MM.1S (cell line): ENCODE measurements around the gene LRMDA.

Source experiments
- DNase-seq: peaks from one replicate; pipeline ENCODE4 v3.0.0-alpha.2; 2015
- H2AFZ ChIP-seq: fragments of 300-600 bp; sonication (generic); 2 replicates; pipeline ENCODE4 v1.6.0; 2016; ENCODE audit warnings: antibody characterized with exemption, low read length
- H3F3A ChIP-seq: fragments of 300-600 bp; sonication (generic); 2 replicates; pipeline ENCODE4 v1.6.1; 2016; ENCODE audit warnings: mild to moderate bottlenecking, antibody characterized with exemption, low read length, moderate library complexity, mixed read lengths; ENCODE audit not compliant: insufficient read depth
- H3K27ac ChIP-seq: fragments of 300-600 bp; sonication (generic); 2 replicates; pipeline ENCODE4 v1.5.1; 2016; ENCODE audit warnings: mild to moderate bottlenecking, low read length
- H3K27me3 ChIP-seq: fragments of 300-600 bp; sonication (generic); replicated peaks from 2 replicates; pipeline ENCODE4 v1.6.0; 2016; ENCODE audit warnings: low read length; ENCODE audit not compliant: insufficient read depth
- H3K36me3 ChIP-seq: fragments of 300-600 bp; sonication (generic); replicated peaks from 2 replicates; pipeline ENCODE4 v1.6.1; 2016; ENCODE audit warnings: mild to moderate bottlenecking, low read length, mixed read lengths; ENCODE audit not compliant: insufficient read depth
- H3K4me1 ChIP-seq: fragments of 300-600 bp; sonication (generic); 2 replicates; pipeline ENCODE4 v1.6.1; 2016; ENCODE audit warnings: low read length, mixed read lengths
- H3K4me2 ChIP-seq: fragments of 300-600 bp; sonication (generic); 2 replicates; pipeline ENCODE4 v1.6.0; 2016; ENCODE audit warnings: low read depth, low read length
- H3K4me3 ChIP-seq: fragments of 300-600 bp; sonication (generic); 2 replicates; pipeline ENCODE4 v1.5.1; 2016; ENCODE audit warnings: low read length, mixed read lengths
- H3K79me2 ChIP-seq: fragments of 300-600 bp; sonication (generic); 2 replicates; pipeline ENCODE4 v1.6.1; 2016; ENCODE audit warnings: mixed run types, low read length, mixed read lengths
- H3K9ac ChIP-seq: fragments of 300-600 bp; sonication (generic); 2 replicates; pipeline ENCODE4 v1.6.1; 2016; ENCODE audit warnings: low read length, mixed read lengths
- H3K9me2 ChIP-seq: fragments of 300-600 bp; sonication (generic); replicated peaks from 2 replicates; pipeline ENCODE4 v1.6.1; 2016; ENCODE audit warnings: mild to moderate bottlenecking, low read length, mixed read lengths; ENCODE audit not compliant: insufficient read depth
- H3K9me3 ChIP-seq: fragments of 300-600 bp; sonication (generic); replicated peaks from 2 replicates; pipeline ENCODE4 v1.6.1; 2016; ENCODE audit warnings: mild to moderate bottlenecking, low read length, mixed read lengths; ENCODE audit not compliant: insufficient read depth
- H4K20me1 ChIP-seq: fragments of 300-600 bp; sonication (generic); 2 replicates; pipeline ENCODE4 v1.6.1; 2016; ENCODE audit warnings: mild to moderate bottlenecking, low read length, moderate library complexity, mixed read lengths; ENCODE audit not compliant: insufficient read depth
- EZH2 ChIP-seq: fragments of 300-600 bp; sonication (generic); optimal IDR thresholded peaks from 2 replicates; pipeline ENCODE3; 2017; ENCODE audit warnings: low read depth, mild to moderate bottlenecking, antibody characterized with exemption, low read length, mixed read lengths
- EZH2phosphoT487 ChIP-seq: fragments of 300-600 bp; sonication (generic); IDR thresholded peaks from 2 replicates; pipeline ENCODE4 v1.6.1; 2018; ENCODE audit warnings: antibody characterized with exemption, low read length
- TF ChIP-seq, protein P1 (sequence below): fragments of 300-600 bp; sonication (generic); IDR thresholded peaks from 2 replicates; pipeline ENCODE4 v1.5.1; 2016; ENCODE audit warnings: antibody characterized with exemption, low read length, mixed read lengths

Gene LRMDA

DNA sequence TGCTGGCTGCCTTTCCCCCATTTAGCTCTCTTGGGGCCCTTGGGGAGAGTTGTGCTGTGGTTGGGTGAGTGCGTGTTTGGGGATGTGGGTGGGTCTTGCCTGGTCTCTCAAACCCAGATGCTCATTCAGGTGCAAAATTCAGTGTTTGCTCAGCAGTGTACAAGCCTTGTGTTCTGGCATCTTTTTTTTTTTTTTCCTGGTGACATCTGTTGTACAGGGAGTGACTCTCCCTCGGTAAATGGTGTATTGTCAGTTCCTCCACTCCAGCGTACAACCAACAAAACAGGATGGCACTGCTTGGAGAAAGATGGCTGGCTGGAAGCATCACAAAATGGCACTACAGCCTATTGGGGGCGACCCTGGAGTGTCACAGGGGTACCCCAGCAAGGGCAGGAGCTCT is 75.5 kb downstream of the LRMDA start:
- Histone ChIP-seq H3K27me3 (no peaks in the 10 kb centered on the region), H3K4me1 (no peaks in the 10 kb centered on the region), H3K4me3 (no peak overlapping the region), H3K9me2 (no peaks in the 10 kb centered on the region), H2AFZ (no peak overlapping the region), H3F3A (no peaks in the 10 kb centered on the region), H3K9me3 (no peaks in the 10 kb centered on the region), H4K20me1 (no peaks in the 10 kb centered on the region), H3K79me2 (no peaks in the 10 kb centered on the region), H3K27ac (no peak overlapping the region), H3K4me2 (no peak overlapping the region), H3K36me3 (no peaks in the 10 kb centered on the region), H3K9ac (no peak overlapping the region)
- TF ChIP-seq EZH2: no peak
- no peak for TF ChIP-seq EZH2phosphoT487
- TF ChIP-seq, protein P1, sequence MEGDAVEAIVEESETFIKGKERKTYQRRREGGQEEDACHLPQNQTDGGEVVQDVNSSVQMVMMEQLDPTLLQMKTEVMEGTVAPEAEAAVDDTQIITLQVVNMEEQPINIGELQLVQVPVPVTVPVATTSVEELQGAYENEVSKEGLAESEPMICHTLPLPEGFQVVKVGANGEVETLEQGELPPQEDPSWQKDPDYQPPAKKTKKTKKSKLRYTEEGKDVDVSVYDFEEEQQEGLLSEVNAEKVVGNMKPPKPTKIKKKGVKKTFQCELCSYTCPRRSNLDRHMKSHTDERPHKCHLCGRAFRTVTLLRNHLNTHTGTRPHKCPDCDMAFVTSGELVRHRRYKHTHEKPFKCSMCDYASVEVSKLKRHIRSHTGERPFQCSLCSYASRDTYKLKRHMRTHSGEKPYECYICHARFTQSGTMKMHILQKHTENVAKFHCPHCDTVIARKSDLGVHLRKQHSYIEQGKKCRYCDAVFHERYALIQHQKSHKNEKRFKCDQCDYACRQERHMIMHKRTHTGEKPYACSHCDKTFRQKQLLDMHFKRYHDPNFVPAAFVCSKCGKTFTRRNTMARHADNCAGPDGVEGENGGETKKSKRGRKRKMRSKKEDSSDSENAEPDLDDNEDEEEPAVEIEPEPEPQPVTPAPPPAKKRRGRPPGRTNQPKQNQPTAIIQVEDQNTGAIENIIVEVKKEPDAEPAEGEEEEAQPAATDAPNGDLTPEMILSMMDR: no peak
- no peak for DNase-seq

DNA sequence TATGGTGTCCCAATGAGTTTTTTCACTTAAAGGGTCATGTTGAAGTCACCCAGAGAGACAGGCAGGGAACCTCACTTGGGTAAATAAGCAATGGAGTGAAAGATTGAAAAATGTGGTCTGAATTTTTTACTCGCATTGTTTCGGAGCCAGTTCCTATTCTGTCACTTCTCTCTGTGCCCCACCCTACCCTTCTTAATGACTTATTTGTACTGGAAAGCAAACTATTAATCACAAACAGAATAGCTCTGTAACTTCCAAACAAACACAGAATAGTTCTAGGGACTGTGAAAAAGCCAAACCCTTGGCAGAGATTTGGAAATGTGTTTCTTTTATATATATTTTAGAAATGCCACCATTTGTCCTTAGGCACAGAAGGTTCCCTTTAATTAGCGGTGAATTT is 76.0 kb downstream of the LRMDA start:
- H3K4me1 ChIP-seq: no peaks in the 10 kb centered on the region
- no peak for DNase-seq
- no peaks in the 10 kb centered on the region for H4K20me1 ChIP-seq
- no peak overlapping the region for H3K9ac ChIP-seq
- TF ChIP-seq EZH2 (no peak), EZH2phosphoT487 (no peak)
- TF ChIP-seq, protein P1: no peak
- H3K27ac ChIP-seq: no peak overlapping the region
- H3K9me2 ChIP-seq: no peaks in the 10 kb centered on the region
- no peak overlapping the region for H3K4me3 ChIP-seq
- H3F3A ChIP-seq: no peaks in the 10 kb centered on the region
- H3K36me3 ChIP-seq: no peaks in the 10 kb centered on the region
- H3K79me2 ChIP-seq: no peaks in the 10 kb centered on the region
- no peak overlapping the region for H2AFZ ChIP-seq
- H3K9me3 ChIP-seq: no peaks in the 10 kb centered on the region
- no peak overlapping the region for H3K4me2 ChIP-seq
- no peaks in the 10 kb centered on the region for H3K27me3 ChIP-seq

DNA sequence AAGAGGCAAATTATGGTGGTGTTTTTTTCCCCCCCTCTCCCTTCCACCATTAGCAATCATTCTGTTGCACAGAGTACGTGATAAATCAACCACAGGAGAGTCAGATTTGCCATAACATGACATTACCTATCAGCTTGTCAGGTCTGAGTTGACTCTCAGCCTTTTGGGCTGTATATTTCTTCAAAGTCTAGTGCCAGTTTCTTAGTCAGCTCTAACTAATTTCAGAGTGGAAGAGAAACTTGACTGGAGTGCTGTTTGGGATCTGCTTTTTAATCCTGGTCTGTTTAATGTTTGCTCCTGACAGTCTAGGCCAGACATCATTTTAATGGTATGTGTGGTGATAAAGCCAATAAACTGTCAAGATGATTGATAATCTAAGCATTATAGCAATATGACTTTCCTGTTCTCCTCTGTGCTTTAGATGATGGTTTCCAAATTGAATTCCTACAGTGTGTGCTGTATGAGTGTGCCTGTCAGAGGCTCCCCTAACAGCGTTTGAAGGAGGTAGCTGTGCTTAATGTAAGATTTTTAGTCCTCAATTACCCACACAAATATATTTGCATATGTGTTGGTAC is 76.9 kb downstream of the LRMDA start:
- no peaks in the 10 kb centered on the region for H4K20me1 ChIP-seq
- H3K36me3 ChIP-seq: no peaks in the 10 kb centered on the region
- no peaks in the 10 kb centered on the region for H3K9me3 ChIP-seq
- TF ChIP-seq EZH2 (no peak), EZH2phosphoT487 (no peak)
- TF ChIP-seq, protein P1: no peak
- DNase-seq: no peak
- no peaks in the 10 kb centered on the region for H3K4me1 ChIP-seq
- no peak overlapping the region for H3K27ac ChIP-seq
- no peaks in the 10 kb centered on the region for H3K9me2 ChIP-seq
- no peak overlapping the region for H3K4me3 ChIP-seq
- H3K4me2 ChIP-seq: no peak overlapping the region
- no peak overlapping the region for H3K9ac ChIP-seq
- no peaks in the 10 kb centered on the region for H3K27me3 ChIP-seq
- H2AFZ ChIP-seq: no peak overlapping the region
- no peaks in the 10 kb centered on the region for H3F3A ChIP-seq
- no peaks in the 10 kb centered on the region for H3K79me2 ChIP-seq
